DND-41 (cell line): ENCODE data around the gene KSR1.
"Not testable (repeated sequence)": the region's sequence is repeated elsewhere in the genome, so short reads cannot be mapped to it uniquely, and the experiment has no call there.

ENCODE experiments used
- ATAC-seq: fragments of 200-7000 bp; cut with Tn5 transposase; 3 replicates; pipeline ENCODE4 v1.9.1; 2021; ENCODE audit warnings: low read depth; ENCODE audit not compliant: insufficient read depth
- DNase-seq: peaks from one replicate; pipeline ENCODE4 v3.0.0-alpha.2; 2020
- H2AFZ ChIP-seq: 2 replicates; pipeline ENCODE4 v1.6.0; 2012; ENCODE audit warnings: low read depth, low read length
- H3K27ac ChIP-seq: 2 replicates; pipeline ENCODE4 v1.5.1; 2012; ENCODE audit warnings: low read length, inconsistent platforms
- H3K27me3 ChIP-seq: fragments of 200-600 bp; sonication (generic); 2 replicates; pipeline ENCODE4 v1.6.0; 2012; ENCODE audit warnings: low read length, mild to moderate bottlenecking, inconsistent platforms; ENCODE audit not compliant: insufficient read depth, poor library complexity
- H3K36me3 ChIP-seq: 2 replicates; pipeline ENCODE4 v1.5.1; 2012; ENCODE audit warnings: low read length, inconsistent platforms; ENCODE audit not compliant: insufficient read depth
- H3K4me1 ChIP-seq: 2 replicates; pipeline ENCODE4 v1.5.1; 2012; ENCODE audit warnings: mild to moderate bottlenecking, low read length; ENCODE audit not compliant: insufficient read depth
- H3K4me2 ChIP-seq: 2 replicates; pipeline ENCODE4 v1.6.0; 2012; ENCODE audit warnings: mild to moderate bottlenecking, moderate library complexity, low read length, inconsistent platforms; ENCODE audit not compliant: insufficient read depth
- H3K4me3 ChIP-seq, 2 experiments: fragments of 200-600 bp in 1 of 2; shearing (Covaris generic) in 1 of 2; 2 replicates each; pipeline ENCODE4 v1.5.1; 2012 to 2016; ENCODE audit warnings: inconsistent platforms in 2 of 2, low read length in 2 of 2, mild to moderate bottlenecking in 2 of 2, low read depth in 1 of 2, moderate library complexity in 1 of 2
- H3K79me2 ChIP-seq: 2 replicates; pipeline ENCODE4 v1.6.0; 2012; ENCODE audit warnings: low read length, inconsistent platforms; ENCODE audit not compliant: insufficient read depth
- H3K9ac ChIP-seq: 2 replicates; pipeline ENCODE4 v1.6.0; 2012; ENCODE audit warnings: low read depth, mild to moderate bottlenecking, inconsistent platforms, low read length, moderate library complexity
- H3K9me3 ChIP-seq: 2 replicates; pipeline ENCODE4 v1.5.1; 2012; ENCODE audit warnings: low read length, moderate library complexity, mild to moderate bottlenecking, inconsistent platforms; ENCODE audit not compliant: insufficient read depth, severe bottlenecking
- H4K20me1 ChIP-seq: 2 replicates; pipeline ENCODE4 v1.6.0; 2012; ENCODE audit warnings: low read length; ENCODE audit not compliant: insufficient read depth
- EZH2 ChIP-seq: IDR thresholded peaks from 3 replicates; pipeline ENCODE4 v1.6.1; 2012; ENCODE audit warnings: borderline replicate concordance, low read depth, mild to moderate bottlenecking, moderate library complexity, low read length, inconsistent platforms; ENCODE audit not compliant: severe bottlenecking
- TF ChIP-seq, protein P1 (sequence below): IDR thresholded peaks from 2 replicates; pipeline ENCODE4 v1.5.1; 2012; ENCODE audit warnings: borderline replicate concordance, low read length, moderate library complexity, mild to moderate bottlenecking; ENCODE audit not compliant: poor library complexity, severe bottlenecking; ENCODE audit errors: extremely low read depth

Gene KSR1

DNA sequence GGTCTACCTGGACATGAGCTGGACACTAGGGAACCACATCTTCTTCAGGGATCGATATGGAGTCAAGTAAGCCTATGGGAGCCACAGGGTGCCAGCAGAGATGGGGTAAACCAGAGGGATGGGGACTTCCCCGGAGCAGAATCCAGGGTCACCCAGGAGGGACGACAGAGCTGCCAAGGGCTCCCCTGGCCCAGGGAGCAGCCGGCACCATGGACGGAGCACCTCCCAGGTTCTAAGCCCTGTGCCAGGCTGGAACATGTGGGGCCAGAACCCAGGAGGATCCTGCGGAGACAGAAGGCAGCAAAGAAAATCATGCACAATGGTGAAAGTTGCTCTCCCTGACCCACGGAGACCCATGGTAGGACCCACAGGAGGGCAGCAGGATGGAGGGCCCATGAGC lies 33.6 kb upstream of the KSR1 start:
- H3K4me2 ChIP-seq, result no peak overlapping the region
- TF ChIP-seq, protein P1, sequence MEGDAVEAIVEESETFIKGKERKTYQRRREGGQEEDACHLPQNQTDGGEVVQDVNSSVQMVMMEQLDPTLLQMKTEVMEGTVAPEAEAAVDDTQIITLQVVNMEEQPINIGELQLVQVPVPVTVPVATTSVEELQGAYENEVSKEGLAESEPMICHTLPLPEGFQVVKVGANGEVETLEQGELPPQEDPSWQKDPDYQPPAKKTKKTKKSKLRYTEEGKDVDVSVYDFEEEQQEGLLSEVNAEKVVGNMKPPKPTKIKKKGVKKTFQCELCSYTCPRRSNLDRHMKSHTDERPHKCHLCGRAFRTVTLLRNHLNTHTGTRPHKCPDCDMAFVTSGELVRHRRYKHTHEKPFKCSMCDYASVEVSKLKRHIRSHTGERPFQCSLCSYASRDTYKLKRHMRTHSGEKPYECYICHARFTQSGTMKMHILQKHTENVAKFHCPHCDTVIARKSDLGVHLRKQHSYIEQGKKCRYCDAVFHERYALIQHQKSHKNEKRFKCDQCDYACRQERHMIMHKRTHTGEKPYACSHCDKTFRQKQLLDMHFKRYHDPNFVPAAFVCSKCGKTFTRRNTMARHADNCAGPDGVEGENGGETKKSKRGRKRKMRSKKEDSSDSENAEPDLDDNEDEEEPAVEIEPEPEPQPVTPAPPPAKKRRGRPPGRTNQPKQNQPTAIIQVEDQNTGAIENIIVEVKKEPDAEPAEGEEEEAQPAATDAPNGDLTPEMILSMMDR, result no peak
- TF ChIP-seq EZH2, result no peak
- H3K9ac ChIP-seq, result no peak overlapping the region
- no peaks in the 10 kb centered on the region for H3K4me1 ChIP-seq
- ATAC-seq, result no peak
- H3K9me3 ChIP-seq, result no peaks in the 10 kb centered on the region
- H3K36me3 ChIP-seq, result no peaks in the 10 kb centered on the region
- peaks cover 3% of the 10 kb centered on the region for H3K27me3 ChIP-seq
- H3K27ac ChIP-seq, result no peak overlapping the region
- no peak overlapping the region for H2AFZ ChIP-seq
- DNase-seq, result no peak
- H3K4me3 ChIP-seq, result no peak overlapping the region
- H3K79me2 ChIP-seq, result no peaks in the 10 kb centered on the region
- H4K20me1 ChIP-seq, result no peaks in the 10 kb centered on the region

DNA sequence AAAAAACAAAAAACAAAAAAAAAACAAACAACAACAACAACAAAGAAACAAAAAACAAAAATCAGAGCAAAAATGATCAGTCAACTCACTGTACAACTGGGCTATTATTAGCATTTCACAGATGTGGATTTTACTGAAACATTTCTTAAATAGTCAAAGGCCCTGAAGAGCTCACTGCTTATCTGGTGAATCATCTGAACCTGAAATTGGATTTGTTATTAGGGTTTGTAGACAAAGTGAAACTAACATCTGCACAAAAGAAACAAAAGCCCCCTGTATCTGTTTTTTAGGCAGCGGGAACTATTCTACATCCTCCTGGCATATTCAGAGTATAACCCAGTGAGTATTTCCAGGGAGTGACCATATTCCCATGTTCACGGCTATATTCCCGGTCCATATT lies 32.6 kb upstream of the KSR1 start:
- no peak for DNase-seq
- TF ChIP-seq, protein P1, result no peak
- no peak for TF ChIP-seq EZH2
- Histone ChIP-seq H3K9ac (no peak overlapping the region), H3K9me3 (no peaks in the 10 kb centered on the region), H3K36me3 (no peaks in the 10 kb centered on the region), H4K20me1 (no peaks in the 10 kb centered on the region), H3K4me1 (no peaks in the 10 kb centered on the region), H2AFZ (no peak overlapping the region), H3K4me2 (no peak overlapping the region), H3K27me3 (peaks cover 3% of the 10 kb centered on the region), H3K27ac (no peak overlapping the region), H3K4me3 (no peak overlapping the region), H3K79me2 (no peaks in the 10 kb centered on the region)
- no peak for ATAC-seq

DNA sequence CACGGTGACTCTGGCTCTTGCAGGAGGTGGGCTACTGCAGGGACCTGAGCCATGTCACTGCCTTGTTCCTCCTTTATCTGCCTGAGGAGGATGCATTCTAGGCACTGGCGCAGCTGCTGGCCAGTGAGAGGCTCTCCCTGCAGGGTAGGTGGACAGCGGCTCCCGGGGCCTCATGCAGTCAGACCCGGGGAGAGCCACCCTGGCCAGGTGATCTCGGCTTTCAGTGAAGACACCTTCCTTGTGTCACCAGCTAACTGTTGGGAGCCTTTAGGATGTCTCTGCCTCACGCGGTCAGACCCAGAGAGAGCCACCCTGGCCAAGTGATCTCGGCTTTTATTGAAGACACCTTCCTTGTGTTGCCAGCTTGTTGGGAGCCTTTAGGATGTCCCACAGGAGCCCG lies 31.7 kb upstream of the KSR1 start:
- Histone ChIP-seq H3K9me3 (no peaks in the 10 kb centered on the region), H3K9ac (no peak overlapping the region), H3K4me3 (no peak overlapping the region), H3K4me2 (no peak overlapping the region), H2AFZ (no peak overlapping the region), H3K27ac (no peak overlapping the region), H3K36me3 (no peaks in the 10 kb centered on the region), H3K79me2 (no peaks in the 10 kb centered on the region), H3K4me1 (no peaks in the 10 kb centered on the region), H3K27me3 (peaks cover 3% of the 10 kb centered on the region), H4K20me1 (no peaks in the 10 kb centered on the region)
- DNase-seq (no peak), ATAC-seq (no peak)
- TF ChIP-seq, protein P1, result no peak

DNA sequence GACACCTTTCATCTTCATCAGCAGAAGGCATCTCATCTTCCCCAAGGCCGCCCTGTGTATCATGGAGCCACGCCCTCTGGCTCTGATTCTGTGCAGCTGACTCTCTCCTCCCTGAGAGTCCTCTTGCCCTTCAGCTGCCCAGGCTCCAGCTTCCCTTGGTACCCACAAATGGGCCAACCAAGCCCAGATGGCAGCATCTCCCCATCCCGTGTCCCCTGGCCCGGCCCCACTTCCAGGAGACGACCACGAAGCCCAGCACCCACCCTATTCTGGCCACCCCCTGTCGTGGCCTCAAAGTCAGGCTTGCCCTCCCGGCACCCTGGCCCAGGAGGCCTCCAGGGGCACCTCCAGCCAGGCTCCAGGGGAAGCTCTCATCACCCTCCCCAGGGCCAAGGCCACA lies 31.3 kb upstream of the KSR1 start:
- Histone ChIP-seq H3K4me3 (no peak overlapping the region), H3K79me2 (no peaks in the 10 kb centered on the region), H3K36me3 (no peaks in the 10 kb centered on the region), H4K20me1 (no peaks in the 10 kb centered on the region), H3K9ac (no peak overlapping the region), H3K27me3 (peaks cover 3% of the 10 kb centered on the region), H3K4me1 (no peaks in the 10 kb centered on the region), H3K9me3 (no peaks in the 10 kb centered on the region), H2AFZ (no peak overlapping the region), H3K27ac (no peak overlapping the region), H3K4me2 (no peak overlapping the region)
- ATAC-seq, result no peak
- no peak for DNase-seq
- TF ChIP-seq EZH2, result no peak
- TF ChIP-seq, protein P1, result no peak

DNA sequence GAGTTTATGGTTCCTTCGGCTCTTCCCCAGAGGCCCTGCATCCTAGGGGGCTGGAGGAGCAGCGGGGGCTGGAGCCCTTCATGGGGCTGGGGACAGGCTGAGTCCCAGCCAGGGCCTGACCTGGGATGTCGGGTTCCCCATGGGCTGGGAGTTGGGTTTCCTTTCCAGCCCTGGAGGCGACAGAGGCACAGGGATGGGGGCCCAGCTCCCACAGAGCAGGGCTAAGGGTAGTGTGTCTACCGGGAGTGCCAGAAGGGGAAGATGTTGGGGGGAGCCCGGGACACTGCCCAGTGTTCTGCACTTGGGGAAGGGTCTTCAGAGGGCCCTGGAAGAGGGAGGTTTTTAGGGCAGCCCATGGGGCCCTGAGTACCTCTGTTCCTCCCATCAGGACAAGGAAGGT lies 30.7 kb upstream of the KSR1 start:
- H2AFZ ChIP-seq, H3K4me1 ChIP-seq, DNase-seq, H3K27ac ChIP-seq, ATAC-seq, H3K79me2 ChIP-seq, H3K4me2 ChIP-seq, H3K27me3 ChIP-seq, H4K20me1 ChIP-seq, H3K9ac ChIP-seq, H3K4me3 ChIP-seq, H3K9me3 ChIP-seq, H3K36me3 ChIP-seq: not testable (repeated sequence)
